ENCODE measurements around the gene VEPH1.

The VEPH1 gene

GRCh38 chr3:157420606-157421130, 82.5 kb downstream of the VEPH1 start:
- no peak for DNase-seq

- no peak for DNase-seq
Measured at GRCh38 chr3:157418104-157418503, 85.1 kb downstream of the VEPH1 start.

GRCh38 chr3:157417247-157417646, 86.0 kb downstream of the VEPH1 start:
- no peak for DNase-seq

GRCh38 chr3:157416347-157417087, 86.7 kb downstream of the VEPH1 start:
- no peak for DNase-seq

- no peak for DNase-seq
Measured at GRCh38 chr3:157414861-157415260, 88.4 kb downstream of the VEPH1 start.

- DNase-seq, result no peak
Measured at GRCh38 chr3:157412323-157412855, 90.8 kb downstream of the VEPH1 start.

- DNase-seq, result no peak
Measured at GRCh38 chr3:157410945-157411344, 92.3 kb downstream of the VEPH1 start.

- no peak for DNase-seq
Measured at GRCh38 chr3:157409516-157409915, 93.7 kb downstream of the VEPH1 start.

- no peak for DNase-seq
Measured at GRCh38 chr3:157408499-157409149, 94.6 kb downstream of the VEPH1 start.

GRCh38 chr3:157407769-157408168, 95.4 kb downstream of the VEPH1 start:
- DNase-seq, result no peak

- no peak for DNase-seq
Measured at GRCh38 chr3:157406394-157406793, 96.8 kb downstream of the VEPH1 start.

- DNase-seq, result no peak
Measured at GRCh38 chr3:157405457-157405856, 97.8 kb downstream of the VEPH1 start.

GRCh38 chr3:157404381-157404780, 98.8 kb downstream of the VEPH1 start:
- DNase-seq, result no peak

GRCh38 chr3:157398598-157398997, 104.6 kb downstream of the VEPH1 start:
- DNase-seq, result no peak

GRCh38 chr3:157394411-157394810, 108.8 kb downstream of the VEPH1 start:
- DNase-seq, result no peak

- no peak for DNase-seq
Measured at GRCh38 chr3:157393113-157393512, 110.1 kb downstream of the VEPH1 start.

- DNase-seq, result no peak
Measured at GRCh38 chr3:157392104-157392503, 111.1 kb downstream of the VEPH1 start.

GRCh38 chr3:157390713-157391515, 112.3 kb downstream of the VEPH1 start:
- no peak for DNase-seq

GRCh38 chr3:157388976-157389375, 114.2 kb downstream of the VEPH1 start:
- no peak for DNase-seq

- no peak for DNase-seq
Measured at GRCh38 chr3:157387708-157388435, 115.3 kb downstream of the VEPH1 start.

- no peak for DNase-seq
Measured at GRCh38 chr3:157384491-157384890, 118.7 kb downstream of the VEPH1 start.

- no peak for DNase-seq
Measured at GRCh38 chr3:157384031-157384430, 119.2 kb downstream of the VEPH1 start.

GRCh38 chr3:157381606-157382005, 121.6 kb downstream of the VEPH1 start:
- no peak for DNase-seq

Data from 8988T (cell line).